Transverse colon (tissue), 3 donors: ENCODE results near the gene NOCT.

Experiments used
- CTCF ChIP-seq, 5 experiments: fragments of 200-600 bp in 3 of 5; fragments of 450-650 bp in 2 of 5; sonication (generic) in 3 of 5; IDR thresholded peaks; 1 replicate in 2 of 5; 2 replicates in 3 of 5; pipeline ENCODE4 v1.5.1; 2016 to 2017; ENCODE audit warnings: antibody characterized with exemption in 5 of 5, inconsistent platforms in 3 of 5, mild to moderate bottlenecking in 2 of 5, moderate library complexity in 1 of 5
- POLR2A ChIP-seq: fragments of 450-650 bp; IDR thresholded peaks from one replicate; pipeline ENCODE4 v1.6.1; 2016; ENCODE audit warnings: antibody characterized with exemption, mild to moderate bottlenecking, moderate library complexity

- TF ChIP-seq CTCF (IDR thresholded peaks at IDR 0.05) (no peak), POLR2A (no peak)
Measured at GRCh38 chr4:139014371-139015268, 961 bp upstream of the NOCT start.
